Right renal pelvis (tissue), 4 donors: ENCODE data around the gene RELL2. TPM values are rescaled to one million over a fixed set of nuclear protein-coding genes. Genes with fewer than 3 reads are reported as not detected.
A peak's percentile ranks its signal among the peaks of the same experiment; 100 is the strongest.

ENCODE experiments used
- DNase-seq, 4 donors: peaks; one replicate each; pipeline ENCODE4 v3.0.0-alpha.2; 2013; ENCODE audit warnings: low read depth in 4 of 4, low spot score in 3 of 4, missing footprints in 1 of 4
- polyA plus RNA-seq, 4 donors: library from polyadenylated mRNA; unstranded; fragments of 120-200 nt; gene quantifications; one replicate each; pipeline ENCODE4 v1.2.1, GENCODE V29; 2013; ENCODE audit not compliant: insufficient read length in 4 of 4

The RELL2 gene
- polyA plus RNA-seq, 4 donors = 0.73 to 1.4 (median 1.1) TPM

GRCh38 chr5:141647242-141647641 lies 10.4 kb downstream of the RELL2 start:
- no peak for DNase-seq

- DNase-seq = no peak
Observed at GRCh38 chr5:141647851-141648250, 11.1 kb downstream of the RELL2 start.

DNA sequence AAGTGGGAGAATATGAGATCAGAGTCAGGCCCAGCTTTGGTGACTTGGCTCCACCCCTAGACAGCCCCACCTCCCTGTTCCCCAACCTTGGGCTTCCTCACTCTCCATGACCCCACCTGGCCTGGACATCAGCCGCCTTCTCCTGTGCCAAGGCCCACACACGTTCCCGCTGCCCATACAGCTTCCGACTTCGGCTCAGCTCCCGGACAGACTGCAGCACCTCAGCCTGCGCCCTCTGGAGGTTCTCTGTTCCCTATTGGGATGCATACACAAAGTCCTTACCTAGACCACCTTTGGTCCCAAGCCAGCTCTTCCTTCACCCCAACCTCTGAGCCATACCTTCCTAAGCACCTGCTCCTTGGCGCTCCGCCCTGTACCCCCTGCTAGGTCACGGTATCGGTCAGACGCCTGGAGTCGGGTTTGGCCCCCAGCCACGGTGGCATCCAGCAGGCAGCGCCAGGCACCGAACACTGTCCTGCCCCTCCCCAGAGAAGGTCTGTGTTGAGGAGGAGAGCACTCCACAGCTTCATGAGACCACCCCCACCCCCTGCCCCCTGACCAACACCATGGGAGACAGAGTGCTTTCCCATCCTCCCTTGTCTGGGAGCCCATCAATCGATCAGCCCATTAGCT lies 12.4 kb downstream of the RELL2 start:
- no peak for DNase-seq

DNA sequence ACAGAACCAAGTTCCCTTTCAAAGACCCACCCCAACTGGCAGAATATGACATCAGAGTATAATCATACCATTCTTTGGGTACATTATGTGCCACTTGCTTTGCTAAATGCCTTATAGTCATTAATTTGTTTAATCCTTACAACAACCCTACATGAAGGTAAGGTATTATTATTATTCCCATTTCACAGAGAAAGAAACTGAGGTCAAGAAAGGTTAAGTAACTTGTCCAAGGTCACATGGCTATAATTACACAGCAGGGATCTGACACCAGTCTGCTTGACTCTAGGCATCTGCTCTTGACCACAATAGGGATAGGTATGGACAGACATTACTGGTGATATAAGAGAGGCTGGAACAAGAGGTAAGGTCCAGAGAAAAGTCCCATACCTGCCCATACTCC lies 13.2 kb downstream of the RELL2 start:
- no peak for DNase-seq

- DNase-seq = peak; percentile 67 to 70 (median 68)
Observed at GRCh38 chr5:141650851-141651727, 14.3 kb downstream of the RELL2 start, which contains the start of gene FCHSD1. Gene FCHSD1, minus strand, starts transcription at chr5:141651418. Its CDS starts 50 bp downstream, at chr5:141651368.

DNA sequence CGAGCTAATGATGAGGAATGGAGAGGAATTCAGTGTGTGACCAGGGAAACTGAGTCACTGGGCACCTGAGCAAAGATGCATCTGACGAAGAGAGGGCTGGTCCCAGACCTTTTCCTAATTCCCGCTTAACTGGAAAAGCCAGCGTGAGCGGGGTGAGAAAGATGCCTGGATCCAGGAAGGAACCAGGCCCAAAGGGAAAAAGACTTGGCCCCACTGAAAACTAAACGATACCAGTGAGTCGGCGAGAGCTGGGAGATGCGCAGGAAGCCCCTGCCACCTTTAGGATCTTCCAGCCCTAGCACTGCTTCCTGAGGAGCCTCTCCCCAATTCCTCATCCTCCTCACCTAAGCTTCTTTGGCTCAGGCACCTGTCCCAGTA lies 14.9 kb downstream of the RELL2 start:
- DNase-seq = no peak

DNA sequence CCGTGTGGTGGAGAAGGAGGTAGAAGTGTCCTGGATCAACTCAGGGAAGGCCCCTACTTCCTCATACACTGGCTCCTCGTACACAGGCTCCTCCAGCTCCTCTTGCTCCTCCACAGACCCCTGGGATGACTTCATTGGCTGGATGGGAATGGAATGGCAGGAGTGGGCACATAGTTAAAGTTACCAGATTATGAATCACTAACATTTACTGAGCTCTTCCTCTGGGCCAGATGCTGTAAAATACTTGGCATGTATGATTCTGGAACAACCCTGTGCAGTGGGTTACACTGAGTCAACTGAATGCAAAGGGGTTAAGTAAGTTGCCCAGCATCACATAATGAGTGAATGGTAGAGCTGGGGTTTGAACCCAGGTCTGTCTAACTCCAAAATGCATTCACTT lies 17.5 kb downstream of the RELL2 start:
- no peak for DNase-seq

DNA sequence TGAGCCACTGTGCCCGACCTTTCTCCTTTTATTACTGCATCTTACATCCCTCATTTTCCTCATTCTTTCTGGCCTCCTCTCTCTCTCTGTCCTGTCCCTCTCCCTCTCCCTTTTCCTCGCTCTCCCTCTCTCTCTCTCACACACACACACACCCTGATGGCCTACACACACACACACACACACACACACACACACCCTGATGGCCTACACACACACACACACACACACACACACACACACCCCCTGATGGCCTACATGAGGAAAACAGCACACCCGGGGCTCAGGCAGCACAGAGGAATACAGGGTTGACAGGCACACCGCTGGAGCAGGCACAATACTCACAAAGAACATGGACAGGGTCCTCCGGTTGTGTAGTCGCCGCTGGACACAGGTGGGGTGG lies 18.2 kb downstream of the RELL2 start:
- DNase-seq = no peak

GRCh38 chr5:141656396-141656795 lies 19.6 kb downstream of the RELL2 start:
- DNase-seq = no peak

GRCh38 chr5:141657404-141657803 lies 20.6 kb downstream of the RELL2 start:
- no peak for DNase-seq

GRCh38 chr5:141657937-141658545 lies 21.2 kb downstream of the RELL2 start:
- no peak for DNase-seq

- no peak for DNase-seq
Observed at GRCh38 chr5:141662028-141662427, 25.2 kb downstream of the RELL2 start.

- no peak for DNase-seq
Observed at GRCh38 chr5:141663506-141663905, 26.7 kb downstream of the RELL2 start.

GRCh38 chr5:141664733-141665461 lies 28.1 kb downstream of the RELL2 start:
- peak in 3 of 4 donors; percentile 60 to 71 (median 62) for DNase-seq

- no peak for DNase-seq
Observed at GRCh38 chr5:141665995-141666940, 29.5 kb downstream of the RELL2 start.

GRCh38 chr5:141668601-141669265 lies 31.9 kb downstream of the RELL2 start:
- no peak for DNase-seq

DNA sequence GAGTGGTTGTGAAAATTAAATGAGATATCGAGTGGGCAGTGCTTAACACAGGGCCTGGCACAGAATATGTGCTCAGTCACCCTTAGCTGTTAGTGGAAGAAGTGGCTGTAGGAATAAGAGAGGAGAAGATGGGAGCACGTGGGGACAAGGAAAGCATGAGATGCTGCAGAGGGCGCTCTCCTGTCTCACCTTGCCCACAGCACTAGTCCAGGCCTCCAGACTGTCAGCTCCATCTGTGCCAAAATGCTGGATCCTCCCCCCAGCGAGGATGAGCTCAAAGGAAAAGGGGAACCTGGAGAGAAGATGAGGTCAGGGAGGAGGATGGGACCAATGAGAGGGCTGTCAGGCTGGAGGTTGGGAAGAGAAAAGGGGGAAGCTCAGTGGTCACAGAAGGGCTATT lies 32.7 kb downstream of the RELL2 start:
- no peak for DNase-seq

GRCh38 chr5:141672071-141672840 lies 35.5 kb downstream of the RELL2 start:
- no peak for DNase-seq
